DMS 273 (cell line): ENCODE results near the gene CES1.
"Not testable (repeated sequence)": the region's sequence is repeated elsewhere in the genome, so short reads cannot be mapped to it uniquely, and the experiment has no call there.

ENCODE experiments used
- DNase-seq: peaks from one replicate; lab custom pipeline; 2025; ENCODE audit not compliant: unreplicated experiment; lab: John Stamatoyannopoulos, UW

Gene CES1

DNA sequence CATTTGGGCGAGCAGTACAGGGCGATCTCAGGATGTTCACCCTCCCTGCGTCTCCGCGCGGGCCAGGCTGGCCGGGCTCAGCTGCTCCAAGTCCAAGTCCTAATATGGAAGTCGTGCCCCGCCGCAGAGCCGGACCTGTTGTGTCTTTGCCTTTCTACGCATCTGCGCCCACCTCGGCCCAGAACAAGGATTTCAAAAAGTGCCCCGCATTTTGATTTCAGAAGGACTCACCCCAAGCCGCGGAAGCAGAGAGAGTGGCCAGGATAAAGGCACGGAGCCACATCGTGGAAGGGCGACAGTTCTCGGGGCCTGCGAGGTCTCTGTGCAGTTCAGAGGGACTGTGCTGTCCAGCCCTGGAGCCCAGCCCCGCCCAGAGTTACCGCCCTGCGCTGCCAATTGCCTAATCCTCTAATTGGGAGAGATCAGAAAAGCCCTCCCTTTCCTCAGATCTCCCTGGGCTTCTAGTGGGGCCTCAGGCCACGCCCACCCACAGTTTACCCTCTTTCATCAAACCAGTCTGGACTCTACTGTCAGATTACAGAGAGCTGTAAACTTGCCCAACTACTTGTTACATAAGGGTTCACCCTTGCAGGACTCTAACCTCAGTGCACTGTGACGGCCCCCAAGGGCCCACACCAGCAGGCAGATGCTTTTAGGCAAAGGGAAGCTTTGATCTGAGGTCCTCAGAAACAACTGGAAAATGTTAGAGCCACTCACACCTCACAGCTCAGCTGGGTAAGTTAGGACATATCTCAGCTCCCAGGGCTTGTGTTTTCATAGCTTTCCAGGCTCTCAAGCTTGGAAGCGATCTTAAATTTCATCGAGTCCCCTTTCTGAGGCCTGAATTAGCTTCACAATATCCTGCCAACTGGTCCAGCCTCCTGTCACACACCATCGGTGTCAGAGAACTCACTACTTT lies at the start of gene CES1:
Gene CES1, minus strand, starts transcription at position 324 of the 919 bp plus-strand sequence. Its CDS starts 41 bp downstream, at position 283.
- no peak for DNase-seq

DNA sequence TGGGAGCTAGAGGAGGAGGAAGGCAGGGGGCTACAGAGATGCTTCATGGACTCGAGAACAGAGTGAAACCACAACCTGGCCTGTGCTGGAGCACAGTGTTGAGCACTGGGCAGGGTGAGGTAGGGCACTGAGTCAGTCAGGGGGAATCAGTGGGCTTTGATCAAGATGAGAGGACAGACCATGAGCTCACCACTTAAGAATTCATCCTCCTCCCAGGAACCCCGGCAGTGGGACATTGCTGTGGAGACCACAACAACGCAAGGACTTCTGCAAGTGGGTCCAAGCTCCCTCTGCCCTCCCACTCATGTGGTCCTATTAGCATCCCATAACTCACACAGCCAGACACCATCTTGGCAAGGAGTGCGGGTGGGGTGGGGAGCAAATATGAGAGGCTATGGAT lies 44.0 kb upstream of the CES1 start:
- DNase-seq = no peak

DNA sequence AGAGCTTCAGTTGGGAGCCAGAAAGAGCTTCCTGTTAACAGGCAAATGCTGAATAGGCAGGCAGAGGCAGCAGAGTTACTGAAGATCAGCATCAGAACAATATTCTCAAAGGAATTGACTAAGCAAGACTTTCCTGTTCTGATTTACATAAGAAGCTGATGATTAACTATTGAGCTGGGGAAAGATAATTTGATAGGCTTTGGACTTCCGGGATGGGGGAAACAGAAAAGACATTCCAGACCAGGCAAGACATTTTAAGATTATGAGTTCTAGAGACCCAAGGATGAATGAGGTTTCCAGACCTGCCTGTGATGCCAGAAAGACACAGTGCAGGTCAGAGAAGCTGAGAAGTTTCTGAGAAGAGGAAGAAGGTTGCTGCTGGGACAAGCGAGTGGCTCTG lies 42.4 kb upstream of the CES1 start, which contains the start of gene CES5A:
Gene CES5A, minus strand, starts transcription at position 101 of the 400 bp plus-strand sequence. CDS start 152 bp downstream, outside the sequence.
- no peak for DNase-seq

DNA sequence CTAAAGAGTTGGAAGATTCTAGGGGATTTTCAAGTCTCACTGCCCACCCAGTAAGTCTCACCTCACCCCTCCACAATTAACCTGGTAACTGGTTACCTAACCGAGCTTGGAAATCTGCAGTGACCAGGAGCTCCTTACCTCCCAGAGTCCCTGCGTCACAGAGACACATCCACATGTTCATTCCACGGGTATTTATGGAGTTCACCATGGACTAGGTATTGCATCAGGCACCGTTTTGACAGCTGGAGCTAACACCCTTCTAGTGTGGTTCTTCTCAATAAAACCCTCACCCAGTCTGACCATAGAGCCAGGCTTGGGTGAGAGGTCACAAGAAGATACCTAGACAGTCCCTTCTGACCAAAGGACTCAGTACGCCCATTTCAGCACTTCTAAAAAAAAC lies 40.2 kb upstream of the CES1 start:
- DNase-seq = no peak

DNA sequence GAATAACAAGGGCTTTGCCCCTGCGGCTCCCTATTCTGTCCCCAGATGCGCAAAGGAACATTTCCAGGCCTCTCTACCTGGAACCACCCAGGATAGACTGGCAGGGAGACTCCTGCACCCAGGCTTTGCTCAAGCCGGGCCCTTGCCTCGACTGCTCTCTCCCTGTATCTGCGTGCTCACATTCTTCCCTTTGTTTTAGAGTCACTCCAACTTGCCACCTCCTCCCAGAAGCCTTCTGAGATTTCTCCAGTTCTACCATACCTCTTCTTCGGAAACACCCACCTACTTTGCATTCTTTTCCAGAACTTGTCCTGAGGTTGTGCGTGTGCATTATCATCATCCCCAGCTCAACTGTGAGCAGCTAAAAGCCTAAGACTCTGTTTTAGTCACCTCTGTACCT lies 39.2 kb upstream of the CES1 start:
- no peak for DNase-seq

DNA sequence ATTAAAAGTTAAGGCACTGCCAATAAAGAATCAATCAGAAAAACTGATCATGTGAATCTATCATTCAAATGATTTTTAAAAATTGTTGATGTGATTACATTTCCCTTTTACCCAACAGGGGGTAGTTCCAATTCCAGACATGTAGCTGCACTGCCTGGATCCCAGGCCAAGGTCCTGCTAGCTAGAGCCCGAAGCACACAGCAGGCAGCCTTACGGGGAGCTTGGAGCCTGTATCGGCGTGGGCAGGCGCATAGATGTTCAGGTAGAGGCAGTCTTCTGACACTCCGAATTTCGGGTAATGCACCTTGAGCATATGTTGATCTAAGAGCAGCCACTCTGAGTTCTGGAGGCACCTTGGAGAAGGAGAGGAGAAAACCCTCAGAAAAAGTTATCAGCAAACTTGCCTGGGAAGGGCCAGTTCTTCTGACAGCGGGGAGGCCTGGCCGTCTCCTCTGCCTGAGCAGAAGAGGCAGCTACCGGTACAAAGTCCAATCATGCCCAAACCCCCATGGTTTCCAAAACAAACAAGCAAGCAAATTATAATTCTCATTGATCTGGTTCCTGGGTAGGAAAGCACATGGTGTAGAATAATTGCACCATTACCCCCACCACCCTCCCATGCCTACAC lies 38.6 kb upstream of the CES1 start:
- DNase-seq = no peak

DNA sequence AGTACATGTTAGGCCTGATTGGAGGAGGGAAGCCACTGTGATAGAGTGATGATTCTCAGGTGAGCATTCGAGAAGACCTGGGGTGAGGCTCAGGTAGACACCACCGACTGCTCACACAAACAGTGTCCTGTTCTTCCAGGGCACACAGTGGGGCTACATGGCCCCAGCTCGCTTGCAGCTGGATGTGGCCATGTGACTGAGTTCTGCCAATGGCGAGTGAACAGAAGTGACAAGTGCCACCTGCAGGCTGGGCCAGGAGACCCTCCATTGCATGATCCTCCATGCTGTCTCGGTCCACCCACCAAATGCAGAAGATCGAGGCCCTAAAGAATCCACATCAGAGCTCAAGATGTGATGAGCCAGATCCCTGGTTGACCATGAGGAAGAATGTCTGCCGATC lies 36.1 kb upstream of the CES1 start:
- no peak for DNase-seq

DNA sequence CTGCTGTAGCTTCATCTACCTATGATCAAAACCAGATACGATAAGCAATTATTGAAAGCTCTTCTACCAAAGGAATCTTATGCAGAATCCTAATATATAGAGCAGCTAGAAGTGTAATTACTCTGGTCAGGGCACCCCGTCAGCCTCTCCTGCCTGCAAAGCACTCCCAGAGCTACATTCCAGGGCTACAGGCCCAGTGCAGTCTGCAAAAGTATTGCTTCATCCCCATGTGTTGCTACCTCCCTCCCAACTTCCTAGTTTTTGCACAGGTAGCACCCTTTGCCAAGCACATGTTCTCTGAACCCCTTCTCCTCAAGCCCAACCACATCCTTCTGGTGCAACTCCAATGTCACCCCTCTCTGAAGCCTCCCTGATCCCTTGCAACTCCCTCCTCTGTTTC lies 35.2 kb upstream of the CES1 start:
- no peak for DNase-seq

DNA sequence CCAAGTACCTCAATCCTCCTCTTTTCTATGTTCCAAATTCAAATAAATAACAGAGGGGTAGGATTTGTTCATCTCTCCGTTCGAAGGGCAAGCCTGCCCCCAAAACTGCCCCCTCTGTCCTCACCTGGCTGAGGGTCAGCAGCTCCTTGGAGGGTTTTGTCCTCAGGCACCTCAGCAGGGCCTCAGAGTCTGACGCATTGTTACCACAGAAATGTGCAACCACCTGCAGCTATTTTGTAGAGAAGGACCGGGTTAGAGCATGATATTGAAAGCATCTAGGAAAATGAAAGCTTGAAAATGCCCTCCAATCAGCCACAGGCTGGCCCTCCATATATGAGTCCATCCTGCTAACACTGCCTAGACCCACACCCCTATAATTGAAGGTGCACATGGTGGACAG lies 28.4 kb upstream of the CES1 start:
- DNase-seq = no peak

DNA sequence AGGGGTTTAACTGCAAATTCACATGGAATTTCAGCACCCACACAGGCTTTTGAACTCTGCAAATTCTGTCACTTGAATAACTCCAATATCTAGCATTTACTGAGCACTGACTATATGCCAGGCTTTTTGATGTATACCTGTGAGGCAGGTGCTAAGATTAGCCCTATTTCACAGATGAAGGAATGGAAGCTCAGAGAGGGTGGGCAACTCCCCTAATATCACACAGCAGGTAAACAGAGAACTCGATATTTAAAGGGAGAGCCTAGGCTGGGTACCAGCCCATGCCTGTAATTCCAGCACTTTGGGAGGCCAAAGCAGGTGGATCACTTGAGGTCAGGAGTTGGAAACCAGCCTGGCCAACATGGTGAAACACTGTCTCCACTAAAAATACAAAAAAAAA lies 24.8 kb upstream of the CES1 start:
- not testable (repeated sequence) for DNase-seq

DNA sequence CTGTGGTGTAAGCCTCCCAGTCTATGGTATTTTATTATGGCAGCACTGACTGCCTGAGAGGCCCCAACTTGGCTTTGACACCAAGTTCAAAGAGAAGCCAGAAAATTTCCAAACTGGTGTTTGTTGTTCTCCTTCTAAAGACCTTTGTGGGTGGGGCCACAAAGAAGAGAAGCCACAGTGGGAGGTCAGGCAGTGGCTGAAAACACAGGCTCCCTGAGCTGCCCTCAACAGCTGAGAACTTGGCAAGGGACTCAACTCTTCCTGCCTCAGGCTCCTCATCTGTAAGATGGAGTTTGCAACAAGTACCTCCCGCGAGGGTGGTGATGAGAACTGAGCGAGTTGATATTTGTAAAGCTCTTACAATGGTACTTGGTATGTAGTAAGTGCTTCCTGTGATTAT lies 24.1 kb upstream of the CES1 start:
- DNase-seq = no peak

DNA sequence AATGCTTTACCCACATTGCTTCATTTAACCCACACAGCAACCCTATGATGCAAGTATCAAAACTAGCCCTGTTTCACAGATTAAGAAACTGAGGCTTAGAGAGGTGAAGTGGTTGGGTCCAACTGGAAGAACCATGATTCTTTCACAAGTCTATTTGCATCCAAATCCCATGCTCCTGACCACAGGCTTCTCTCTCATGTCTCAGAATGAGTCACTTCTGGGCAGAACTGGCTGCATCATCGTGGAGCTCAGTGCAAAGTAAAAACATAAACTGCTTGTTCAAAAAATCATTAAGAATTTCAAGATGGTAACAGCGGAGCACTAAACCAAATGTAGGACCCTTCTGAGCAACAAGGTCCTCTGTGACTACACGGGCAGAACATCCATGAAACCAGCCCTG lies 20.2 kb upstream of the CES1 start:
- no peak for DNase-seq

DNA sequence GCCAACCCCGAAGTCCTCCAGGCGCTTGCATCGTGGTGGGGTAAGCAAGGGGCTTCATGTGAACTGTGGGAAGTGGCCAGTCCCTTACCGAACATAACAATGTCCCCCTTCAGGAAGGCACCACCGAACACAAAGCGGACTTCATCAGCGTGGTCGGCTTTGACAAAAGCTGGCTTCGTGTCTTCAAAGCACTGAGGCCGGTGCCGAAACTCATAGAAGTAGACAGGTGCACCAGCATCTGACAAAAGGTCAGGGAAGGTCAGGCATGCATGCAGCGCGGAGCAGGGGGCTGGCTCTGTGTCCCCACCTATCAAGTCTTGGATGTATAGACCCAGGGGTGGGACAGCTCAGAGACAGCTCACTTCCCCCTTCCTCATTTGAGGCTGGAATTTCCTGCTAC lies 16.6 kb upstream of the CES1 start:
- DNase-seq = no peak

DNA sequence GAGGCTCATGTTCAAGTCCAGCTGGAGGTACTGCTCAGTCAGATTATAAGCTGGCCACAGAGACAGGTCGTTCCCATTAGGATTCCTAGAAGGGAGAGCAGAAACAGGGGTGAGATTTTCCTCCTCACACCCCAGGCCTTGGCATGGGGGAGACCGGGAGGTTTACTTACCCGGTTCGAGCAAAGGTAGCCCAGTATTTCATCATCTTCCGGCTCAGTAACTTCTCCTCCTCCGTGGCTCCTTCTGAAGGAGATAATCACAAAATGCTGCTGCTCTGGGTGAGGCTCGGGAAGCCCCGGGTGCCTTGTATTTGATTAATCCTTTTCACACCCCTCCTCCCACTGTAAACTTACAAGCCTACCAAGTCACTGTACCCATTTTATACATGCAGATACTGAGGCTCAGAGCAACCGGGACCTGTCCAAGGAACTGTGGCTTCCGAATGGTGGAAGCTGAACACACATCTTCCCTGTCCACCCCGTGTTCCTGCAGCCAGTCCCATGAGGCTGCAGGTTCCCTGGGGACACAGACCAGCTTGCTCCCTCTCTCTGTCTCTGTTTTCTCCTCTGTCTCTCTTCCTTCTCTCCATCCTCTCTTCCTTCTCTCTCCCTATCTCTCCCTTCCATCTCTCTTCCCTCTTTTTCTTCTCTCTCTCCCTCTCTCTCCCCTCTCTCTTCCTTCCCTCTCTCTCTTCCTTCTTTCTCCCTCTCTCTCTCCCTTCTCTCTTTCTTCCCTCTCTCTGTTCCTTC lies 13.9 kb upstream of the CES1 start:
- DNase-seq = no peak

DNA sequence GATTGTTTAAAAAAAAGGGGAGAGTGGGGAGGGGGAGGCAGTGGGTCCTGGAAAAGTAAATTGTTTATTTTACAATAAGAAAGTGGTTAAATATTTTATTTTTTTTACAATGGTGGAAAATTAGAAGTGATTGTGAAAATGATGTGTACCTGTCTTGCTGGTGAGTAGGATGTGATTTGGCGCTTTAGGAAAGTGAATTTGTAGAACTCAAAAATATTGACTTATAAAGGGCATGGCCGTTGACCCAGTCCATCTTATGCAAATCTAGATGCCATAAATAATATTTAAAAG lies 10.2 kb upstream of the CES1 start:
- DNase-seq = no peak

DNA sequence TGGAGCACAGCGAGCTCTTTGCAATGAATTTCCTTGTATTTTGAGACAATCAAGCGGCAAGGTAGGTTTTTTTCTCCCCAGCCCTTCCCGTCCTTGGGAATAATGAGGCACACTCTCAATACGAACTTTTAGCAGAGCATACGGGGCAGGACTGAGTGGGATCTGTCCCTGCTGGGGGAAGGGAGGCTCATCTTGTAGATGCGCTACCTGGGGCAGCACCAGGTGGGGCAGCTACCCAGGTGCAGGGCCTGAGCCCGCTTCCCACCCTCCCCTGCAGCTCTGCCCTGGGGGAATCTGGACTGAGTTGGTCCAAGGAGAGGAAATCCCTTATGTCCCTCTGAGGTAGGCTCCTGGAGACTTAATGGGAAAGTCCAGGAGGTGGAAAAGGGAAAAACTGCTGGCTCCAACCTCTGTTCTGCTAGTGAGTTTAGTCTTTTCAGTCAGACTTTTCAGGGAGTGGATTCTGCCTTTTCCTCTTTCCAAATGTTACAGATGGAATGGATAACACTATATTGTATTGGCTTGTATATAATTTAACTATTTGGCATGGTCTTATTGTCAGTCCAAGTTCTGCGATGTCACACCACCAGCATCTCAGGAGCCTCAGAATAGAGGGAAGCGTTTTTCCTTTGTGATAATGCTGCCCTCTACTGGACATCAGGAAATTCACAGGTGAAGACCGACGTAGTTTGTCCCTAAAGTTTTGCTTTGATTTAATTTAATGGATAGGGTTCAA lies 9.6 kb upstream of the CES1 start:
- DNase-seq = peak; percentile 73

DNA sequence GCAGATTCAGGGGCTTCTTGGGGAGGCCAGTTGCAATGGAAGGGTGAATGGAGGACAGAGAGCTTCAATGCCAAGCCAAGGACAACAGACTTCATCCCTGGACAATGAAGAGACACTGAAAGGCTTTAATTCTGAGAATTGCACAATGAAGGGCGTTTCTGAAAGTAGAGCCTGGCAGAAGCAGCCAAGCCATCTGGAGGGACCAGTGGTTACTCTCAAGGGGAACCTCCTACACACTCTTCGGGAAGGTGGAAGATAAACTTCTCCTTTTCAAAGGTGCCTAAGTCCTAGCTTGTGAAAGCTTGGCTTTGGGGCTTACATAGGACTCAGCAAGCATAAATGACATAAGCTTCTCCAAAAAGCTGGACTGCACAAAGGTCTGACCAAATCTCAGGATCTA lies 6.2 kb upstream of the CES1 start:
- no peak for DNase-seq

DNA sequence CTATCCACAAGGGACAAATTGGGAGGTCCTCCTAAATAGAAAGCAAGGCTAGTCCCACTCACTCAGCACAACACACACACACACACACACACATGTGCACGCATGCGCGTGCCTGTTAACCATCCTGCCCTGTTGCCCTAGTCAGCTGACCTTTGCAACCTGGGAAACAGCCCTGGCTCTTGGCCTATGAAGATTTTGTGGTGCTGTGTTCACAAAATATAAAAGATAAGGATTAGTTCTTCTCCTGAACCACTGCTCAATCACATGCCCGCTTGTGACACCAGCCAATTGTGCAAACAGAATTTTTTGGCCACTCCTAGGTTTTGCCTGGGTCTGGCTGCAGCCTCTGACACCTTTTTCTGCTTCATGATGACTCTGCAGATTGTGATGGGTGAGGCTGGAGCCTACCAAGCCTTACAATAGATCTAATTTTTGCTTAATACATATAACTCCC lies 3.3 kb upstream of the CES1 start:
- no peak for DNase-seq

DNA sequence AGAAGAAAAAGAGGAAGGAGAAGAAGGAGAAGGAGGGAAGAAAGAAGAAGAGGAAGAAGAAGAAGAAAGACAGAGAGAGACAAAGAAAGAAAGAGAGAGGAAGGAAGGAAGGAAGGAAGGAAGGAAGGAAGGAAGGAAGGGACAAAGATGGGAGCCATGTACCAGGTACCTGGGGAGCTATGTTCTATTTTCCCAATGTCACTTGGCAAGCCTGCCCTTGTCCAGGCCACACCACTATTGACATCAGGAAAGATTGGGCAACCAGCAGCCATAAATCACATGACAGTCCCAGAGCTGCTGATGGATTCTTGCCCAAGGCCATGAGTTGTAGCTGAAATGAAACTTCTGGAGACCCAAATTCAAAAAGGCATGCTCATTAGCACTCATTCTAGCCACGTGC lies 2.7 kb upstream of the CES1 start:
- no peak for DNase-seq

DNA sequence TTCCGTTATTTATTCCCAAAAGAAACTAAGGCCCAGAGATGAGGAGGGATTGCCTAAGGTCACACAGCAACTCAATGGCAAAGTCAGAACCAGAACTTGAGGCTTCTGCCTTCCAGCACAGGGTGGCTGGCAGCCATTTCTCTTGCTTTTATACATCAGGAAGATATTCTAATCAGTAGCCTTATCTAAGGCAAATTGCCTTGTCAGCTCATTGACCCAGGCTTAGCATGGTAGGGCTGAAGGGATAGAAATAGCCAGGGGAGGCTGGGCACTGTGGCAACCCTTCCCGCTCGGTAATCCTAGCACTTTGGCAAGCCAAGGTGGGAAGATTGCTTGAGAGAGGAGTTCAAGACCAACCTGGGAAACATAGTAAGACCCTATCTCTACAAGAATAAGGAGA lies 2.3 kb upstream of the CES1 start:
- DNase-seq = not testable (repeated sequence)

DNA sequence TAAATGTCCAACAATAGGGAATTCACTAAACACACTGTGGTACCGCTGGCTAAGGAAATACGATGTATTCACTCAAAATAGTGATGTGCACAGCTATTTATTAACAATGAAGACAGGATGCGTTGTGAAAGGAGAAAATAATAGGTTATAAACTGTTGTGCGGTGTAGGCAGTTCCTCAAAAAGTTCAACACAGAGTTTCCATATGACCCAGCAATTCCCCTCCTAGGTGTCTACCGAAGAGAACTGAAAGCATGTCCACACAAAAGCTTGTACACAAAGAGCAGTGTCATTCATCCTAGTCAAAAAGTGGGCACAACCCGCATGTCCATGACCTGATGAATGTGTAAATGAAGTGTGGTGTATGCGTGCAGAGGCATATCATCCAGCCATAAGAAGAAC lies 1.2 kb upstream of the CES1 start:
- DNase-seq = no peak
